Measurements from ENCODE around the gene KRT13.

DNA sequence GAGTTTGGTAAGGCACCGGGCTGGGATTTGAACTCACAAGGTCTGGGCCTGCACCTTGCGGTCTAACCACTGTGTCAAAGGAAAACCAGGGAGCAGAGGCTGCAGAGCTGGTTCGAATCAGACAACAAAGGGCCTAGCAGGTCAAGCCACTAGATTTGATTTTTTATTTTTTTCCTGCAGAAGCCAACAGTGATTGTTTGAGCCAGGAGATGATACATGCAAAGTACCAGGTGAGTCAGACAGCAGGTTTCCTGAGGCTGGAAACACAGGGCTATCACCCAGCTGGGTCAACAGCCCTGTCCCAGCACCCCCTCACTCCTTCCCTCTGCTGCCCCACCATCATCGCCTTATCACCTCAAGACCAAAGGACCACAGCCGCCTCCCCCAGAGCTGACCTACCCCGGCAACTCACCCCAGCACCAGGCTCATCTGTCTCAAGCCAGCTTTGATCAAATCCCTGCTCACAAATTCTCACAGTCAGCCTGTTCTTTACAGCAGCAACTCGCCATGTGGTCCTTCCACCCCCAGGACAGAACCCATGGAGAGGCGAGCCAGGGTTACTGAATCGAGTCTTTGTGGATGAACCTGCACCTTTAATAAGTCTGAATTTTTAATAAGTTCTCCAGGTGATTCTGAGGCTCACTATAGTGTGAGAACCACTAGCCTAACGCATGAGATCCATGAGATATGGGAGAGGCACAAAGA is 35.7 kb upstream of the KRT13 start:
- TF ChIP-seq, protein P1, sequence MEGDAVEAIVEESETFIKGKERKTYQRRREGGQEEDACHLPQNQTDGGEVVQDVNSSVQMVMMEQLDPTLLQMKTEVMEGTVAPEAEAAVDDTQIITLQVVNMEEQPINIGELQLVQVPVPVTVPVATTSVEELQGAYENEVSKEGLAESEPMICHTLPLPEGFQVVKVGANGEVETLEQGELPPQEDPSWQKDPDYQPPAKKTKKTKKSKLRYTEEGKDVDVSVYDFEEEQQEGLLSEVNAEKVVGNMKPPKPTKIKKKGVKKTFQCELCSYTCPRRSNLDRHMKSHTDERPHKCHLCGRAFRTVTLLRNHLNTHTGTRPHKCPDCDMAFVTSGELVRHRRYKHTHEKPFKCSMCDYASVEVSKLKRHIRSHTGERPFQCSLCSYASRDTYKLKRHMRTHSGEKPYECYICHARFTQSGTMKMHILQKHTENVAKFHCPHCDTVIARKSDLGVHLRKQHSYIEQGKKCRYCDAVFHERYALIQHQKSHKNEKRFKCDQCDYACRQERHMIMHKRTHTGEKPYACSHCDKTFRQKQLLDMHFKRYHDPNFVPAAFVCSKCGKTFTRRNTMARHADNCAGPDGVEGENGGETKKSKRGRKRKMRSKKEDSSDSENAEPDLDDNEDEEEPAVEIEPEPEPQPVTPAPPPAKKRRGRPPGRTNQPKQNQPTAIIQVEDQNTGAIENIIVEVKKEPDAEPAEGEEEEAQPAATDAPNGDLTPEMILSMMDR (conservative IDR thresholded peaks at IDR 0.05 in 1 of 2, IDR thresholded peaks at IDR 0.05 in 1 of 2; ENCODE audit: low read depth in 1 of 2, low read length in 2 of 2) = no peak
- no peak for TF ChIP-seq EZH2 (IDR thresholded peaks at IDR 0.05; ENCODE audit: low read length, missing control alignments)

Measured in fibroblast of lung (primary cell).